HG03039 (cell line): ENCODE measurements around the gene ACP5.
"Not testable (repeated sequence)": the region's sequence is repeated elsewhere in the genome, so short reads cannot be mapped to it uniquely, and the experiment has no call there.

Source experiments
- ATAC-seq: cut with Tn5 transposase; IDR thresholded peaks from one replicate; pipeline ENCODE4 v1.9.1; 2021; ENCODE audit warnings: mild to moderate bottlenecking, moderate library complexity; ENCODE audit not compliant: unreplicated experiment

The ACP5 gene

DNA sequence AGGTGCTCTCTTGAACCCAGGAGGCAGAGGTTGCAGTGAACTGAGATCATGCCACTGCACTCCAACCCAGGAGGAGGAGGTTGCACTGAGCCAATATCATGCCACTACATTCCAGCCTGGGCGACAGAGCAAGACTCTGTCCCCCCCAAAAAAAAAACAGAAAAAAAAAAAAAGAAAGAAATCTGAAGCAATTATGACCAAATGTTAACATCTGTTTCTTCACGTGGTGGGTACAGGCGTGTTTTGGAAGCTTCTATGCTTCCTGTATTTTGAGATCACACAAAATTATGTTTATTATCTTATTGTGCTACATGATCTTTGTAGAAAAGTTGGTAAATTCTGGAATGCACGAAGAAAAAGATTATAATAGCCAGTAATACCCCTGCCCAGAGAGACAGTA, 2.7 kb upstream of the ACP5 start:
- ATAC-seq = no peak

DNA sequence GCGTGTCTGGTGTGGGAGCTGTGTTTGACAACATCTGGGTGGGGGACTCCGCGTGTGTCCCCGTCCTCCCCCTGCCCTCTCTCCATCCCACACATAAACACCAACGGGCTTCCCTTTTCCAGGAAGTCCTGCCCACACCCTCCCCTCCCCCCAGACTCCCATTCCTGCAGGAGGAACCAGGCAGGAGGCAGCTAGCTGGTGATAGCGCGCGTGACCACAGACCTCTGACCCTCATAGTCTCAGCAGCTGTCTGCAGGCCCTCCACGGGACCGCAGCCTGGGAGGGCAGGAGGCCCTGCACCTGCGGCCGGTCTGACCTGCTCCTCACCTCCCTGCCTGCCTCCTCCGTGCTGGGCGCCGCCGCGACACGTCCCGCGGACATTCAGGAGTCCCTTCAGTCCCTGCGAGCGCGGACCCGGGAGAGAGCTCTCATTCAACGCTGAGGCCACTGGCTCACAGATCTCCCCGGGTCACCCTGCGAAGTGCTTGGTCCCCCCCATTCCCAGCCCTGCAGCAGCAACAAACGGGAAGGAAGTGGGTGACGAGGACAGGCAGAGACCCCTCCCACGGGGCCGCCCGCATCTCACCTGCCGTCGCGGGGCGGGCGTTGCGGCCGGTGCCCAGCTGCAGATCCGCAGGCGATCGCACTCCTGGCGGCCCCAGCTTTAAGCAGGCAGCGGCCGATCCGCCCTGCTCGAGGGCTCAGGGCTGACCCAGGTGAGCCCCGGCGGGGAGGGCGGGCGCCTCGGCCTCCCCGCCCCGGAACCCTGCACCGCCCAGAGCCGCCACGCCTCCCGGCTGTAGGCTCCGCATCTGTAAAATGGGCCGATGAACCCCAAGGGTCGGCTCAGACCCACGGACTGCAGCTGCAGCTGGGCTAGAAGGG, 1.1 kb upstream of the ACP5 start:
- no peak for ATAC-seq

DNA sequence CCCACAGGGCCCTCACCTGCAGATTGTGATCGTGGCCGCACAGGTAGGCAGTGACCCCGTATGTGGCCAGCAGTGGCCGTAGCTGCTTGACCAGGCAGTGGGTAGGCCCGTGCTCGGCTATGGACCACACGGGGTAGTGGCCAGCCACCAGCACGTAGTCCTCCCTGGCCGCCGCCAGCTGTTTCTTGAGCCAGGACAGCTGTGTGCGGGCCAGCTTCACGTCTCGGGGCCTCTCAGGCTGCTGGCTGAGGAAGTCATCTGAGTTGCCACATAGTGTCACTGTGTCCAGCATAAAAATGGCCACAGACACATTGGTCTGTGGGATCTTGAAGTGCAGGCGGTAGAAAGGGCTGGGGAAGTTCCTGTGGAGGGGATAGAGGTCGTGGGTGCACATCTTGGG, 1.2 kb downstream of the ACP5 start:
- ATAC-seq = no peak

DNA sequence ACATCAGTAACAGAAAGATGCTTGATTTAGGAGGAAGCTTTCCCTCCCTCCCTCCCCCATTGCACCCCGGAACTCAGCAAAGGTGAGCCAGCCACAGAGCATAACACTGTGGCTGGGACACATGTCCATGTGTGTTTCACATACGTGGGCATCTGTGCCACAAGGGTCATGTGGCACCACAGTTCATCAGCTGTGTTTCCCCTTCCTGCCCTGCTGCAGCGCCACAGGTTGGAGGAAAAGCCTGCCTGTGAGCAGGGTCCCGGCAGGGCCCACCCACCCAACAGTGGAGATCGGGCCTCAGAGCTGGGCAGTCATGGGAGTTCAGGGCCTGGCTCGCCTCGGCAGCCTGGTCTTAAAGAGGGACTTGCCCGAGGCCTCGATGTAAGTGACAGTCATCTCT, 2.8 kb downstream of the ACP5 start:
- ATAC-seq = no peak

DNA sequence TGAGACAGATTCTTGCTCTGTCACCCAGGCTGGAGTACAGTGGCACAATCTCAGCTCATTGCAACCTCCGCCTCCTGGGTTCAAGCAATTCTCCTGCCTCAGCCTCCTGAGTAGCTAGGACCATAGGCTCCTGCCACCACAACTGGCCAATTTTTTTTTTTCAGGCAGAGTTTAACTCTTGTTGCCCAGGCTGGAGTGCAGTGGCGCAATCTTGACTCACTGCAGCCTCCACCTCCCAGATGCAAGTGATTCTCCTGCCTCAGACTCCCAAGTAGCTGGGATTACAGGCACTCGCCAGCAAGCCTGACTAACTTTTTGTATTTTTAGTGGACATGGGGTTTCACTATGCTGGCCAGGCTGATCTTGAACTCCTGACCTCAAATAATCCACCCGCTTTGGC, 3.7 kb downstream of the ACP5 start:
- not testable (repeated sequence) for ATAC-seq

DNA sequence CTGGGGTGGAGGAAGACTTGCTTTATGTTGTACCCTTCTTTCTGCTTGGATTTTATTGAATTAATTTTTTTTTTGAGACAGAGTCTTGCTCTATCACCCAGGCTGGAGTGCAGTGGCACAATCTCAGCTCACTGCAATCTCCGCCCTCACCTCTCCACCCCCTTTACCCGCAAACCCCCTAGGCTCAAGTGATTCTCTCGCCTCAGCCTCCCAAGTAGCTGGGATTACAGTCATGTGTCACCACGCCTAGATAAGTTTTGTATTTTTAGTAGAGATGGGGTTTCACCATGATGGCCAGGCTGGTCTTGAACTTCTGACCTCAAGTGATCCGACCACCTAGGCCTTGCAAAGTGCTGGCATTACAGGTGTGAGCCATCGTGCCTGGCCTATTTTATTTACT, 4.1 kb downstream of the ACP5 start:
- not testable (repeated sequence) for ATAC-seq

DNA sequence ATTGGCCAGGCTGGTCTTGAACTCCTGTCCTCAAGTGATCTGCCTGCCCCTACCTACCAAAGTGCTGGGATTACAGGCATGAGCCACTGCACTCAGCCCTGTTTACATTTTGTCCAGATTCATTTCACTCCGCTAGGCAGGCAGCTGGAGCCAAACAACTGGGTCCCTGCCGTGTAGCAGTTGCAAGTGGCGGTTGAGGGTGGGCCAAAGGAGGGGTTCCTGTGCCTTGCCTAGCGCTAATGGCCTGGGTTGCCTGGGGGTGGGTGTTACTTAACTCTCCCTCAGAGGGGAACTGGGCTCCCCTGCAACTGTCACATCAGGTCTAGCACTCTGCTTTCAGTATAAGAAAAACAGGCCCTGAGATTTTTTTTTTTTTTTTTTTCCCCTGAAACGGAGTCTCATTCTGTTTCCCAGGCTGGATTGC, 7.4 kb downstream of the ACP5 start:
- ATAC-seq = no peak

DNA sequence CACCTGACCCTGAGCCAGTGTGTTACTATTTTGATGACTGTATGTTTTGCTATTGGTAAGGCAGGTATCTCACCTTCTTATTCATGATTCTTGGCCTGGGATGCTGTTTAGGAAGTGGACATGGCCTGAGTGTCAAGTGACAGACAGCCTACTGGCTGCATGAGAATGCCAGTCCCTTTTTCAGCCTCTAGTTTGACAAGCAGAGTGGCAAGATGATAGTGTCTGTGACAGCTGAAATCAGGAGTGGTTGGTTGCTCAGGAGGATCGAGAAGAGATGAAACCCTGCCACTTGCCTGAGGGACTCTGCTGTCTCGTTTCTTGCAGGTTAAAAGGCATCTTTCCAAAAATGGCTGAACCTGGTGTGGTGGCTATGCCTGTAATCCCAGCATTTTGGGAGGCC, 11.3 kb downstream of the ACP5 start:
- no peak for ATAC-seq

DNA sequence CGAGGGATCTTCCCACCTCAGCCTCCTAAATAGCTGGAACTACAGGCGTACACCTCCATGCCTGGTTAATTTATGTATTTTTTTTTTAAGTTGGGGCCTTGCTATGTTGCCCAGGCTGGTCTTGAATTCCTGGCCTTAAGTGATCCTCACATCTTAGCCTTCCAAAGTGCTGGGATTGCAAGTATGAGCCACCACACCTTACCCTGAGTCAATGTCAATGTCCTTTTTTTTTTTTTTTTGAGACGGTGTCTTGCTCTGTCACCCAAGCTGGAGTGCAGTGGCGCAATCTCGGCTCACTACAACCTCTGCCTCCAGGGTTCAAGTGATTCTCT, 11.8 kb downstream of the ACP5 start:
- not testable (repeated sequence) for ATAC-seq

DNA sequence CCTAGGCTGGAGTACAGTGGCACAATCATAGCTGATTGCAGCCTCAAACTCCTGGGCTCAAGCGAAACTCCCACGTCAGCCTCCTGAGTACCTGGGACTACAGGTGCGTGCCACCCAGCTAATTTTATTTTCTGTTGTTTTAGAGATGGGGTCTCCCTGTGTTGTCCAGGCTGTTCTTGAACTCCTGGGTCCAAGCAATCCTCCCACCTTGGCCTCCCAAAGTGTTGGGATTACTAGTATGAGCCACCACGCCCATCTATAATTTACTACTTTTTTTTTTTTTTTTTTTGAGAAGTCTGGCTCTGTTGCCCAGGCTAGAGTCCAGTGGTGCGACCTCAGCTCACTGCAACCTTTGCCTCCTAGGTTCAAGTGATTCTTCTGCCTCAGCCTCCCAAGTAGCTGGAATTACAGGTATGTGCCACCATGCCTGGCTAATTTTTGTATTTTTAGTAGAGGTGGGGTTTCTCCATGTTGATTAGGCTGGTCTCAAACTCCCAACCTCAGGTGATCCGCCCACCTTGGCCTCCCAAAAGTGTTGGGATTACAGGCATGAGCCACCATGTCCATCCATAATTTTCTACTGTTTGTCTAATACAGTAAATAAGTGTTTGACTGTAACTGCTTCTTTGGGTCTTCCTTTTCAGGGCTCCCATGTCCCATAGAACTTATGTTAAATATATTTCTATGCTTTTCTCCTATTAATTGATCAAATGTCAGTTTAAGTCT, 13.2 kb downstream of the ACP5 start:
- not testable (repeated sequence) for ATAC-seq

DNA sequence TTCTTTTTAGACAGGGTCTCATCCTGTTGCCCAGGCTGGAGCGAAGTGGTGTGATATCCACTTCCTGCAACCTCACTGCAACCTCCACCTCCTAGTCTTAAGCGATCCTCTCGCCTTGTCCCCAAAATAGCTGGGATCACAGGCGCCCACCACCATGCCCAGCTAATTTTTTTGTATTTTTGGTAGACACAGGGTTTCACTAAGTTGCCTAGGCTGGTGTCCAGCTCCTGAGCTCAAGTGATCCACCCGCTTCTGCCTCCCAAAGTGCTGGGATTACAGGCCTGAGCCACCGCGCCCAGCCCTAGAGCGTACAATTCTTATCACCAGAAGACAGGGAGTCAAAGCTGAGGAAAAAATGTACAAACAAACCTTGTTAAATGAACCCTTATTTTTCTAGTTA, 13.9 kb downstream of the ACP5 start:
- no peak for ATAC-seq

DNA sequence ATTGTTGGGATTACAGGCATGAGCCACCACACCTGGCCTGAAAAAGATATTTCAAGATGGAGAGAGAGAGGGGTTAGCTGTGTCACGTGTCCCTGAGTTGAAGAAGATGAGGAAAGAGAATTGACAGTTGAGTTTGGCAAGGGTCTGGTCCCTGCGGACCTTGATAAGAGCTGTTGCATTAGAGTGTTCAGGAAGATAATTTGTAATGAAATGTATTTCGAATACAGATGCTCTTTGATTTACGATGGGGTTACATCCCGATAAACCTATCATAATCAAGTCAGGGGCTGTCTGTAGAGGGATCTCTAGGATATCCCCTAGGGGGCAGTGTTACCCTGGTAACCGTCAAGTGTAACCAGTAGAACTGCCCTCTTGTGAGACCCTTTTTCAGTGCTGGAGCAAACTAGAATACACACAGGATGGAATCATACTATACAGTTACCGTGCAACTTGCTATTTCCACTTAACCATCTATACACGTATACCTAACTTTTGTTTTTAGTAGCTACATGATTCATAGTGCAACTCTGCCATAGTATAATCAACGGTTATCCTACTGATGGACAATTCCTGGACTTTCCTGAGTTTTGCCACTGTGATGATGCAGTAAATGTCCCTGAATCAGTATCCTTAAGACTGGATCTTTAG, 16.9 kb downstream of the ACP5 start:
- no peak for ATAC-seq

DNA sequence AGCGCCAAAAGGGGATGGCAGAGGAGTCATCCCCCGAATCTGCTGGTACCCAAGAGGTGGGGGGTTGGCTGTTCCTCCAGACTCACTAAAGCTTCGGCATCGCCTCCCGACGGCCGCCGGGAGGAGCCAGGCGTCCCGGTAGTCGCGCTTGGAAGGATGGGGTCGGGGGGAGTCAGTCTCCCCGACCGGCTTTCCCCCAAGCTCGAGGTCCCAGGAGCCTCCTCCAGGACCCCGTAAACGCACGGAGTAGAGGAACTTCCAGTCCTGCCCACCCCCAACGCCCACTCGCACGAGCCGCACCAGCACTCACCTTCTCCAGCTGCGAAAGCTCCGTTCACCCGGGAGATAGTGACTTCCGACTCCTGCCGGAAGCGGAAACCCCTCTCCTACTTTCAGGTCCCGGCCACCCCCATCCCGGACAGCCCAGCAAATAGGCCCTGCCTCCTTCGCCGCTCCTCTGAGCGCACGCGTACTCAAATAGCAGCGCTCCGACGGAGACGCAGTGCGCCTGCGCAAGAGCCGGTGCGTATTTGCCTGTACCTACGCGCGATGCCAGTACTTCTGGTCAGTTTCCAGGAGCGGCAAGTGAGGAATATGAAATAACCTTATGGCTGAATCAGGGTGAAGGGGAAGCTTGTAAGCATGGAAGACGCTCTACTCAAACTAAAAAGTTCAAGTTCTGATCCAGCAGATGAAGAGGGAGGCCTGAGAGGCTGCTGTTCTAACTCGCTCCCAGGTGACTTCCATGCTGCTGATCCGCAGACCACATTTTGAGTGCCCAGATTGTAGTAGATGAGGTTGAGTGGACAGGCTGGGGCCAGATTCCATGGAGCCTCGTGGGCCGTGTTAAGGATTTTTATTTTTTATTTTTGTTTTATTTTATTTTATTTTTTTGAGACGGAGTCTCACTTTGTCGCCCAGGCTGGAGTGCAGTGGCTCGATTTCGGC, 18.3 kb downstream of the ACP5 start, which contains the start of gene ELOF1:
Gene ELOF1 (minus strand): TSS at position 350 of the 948 bp plus-strand sequence. CDS start 4,883 bp downstream, outside the sequence.
- ATAC-seq = peak; percentile 65

DNA sequence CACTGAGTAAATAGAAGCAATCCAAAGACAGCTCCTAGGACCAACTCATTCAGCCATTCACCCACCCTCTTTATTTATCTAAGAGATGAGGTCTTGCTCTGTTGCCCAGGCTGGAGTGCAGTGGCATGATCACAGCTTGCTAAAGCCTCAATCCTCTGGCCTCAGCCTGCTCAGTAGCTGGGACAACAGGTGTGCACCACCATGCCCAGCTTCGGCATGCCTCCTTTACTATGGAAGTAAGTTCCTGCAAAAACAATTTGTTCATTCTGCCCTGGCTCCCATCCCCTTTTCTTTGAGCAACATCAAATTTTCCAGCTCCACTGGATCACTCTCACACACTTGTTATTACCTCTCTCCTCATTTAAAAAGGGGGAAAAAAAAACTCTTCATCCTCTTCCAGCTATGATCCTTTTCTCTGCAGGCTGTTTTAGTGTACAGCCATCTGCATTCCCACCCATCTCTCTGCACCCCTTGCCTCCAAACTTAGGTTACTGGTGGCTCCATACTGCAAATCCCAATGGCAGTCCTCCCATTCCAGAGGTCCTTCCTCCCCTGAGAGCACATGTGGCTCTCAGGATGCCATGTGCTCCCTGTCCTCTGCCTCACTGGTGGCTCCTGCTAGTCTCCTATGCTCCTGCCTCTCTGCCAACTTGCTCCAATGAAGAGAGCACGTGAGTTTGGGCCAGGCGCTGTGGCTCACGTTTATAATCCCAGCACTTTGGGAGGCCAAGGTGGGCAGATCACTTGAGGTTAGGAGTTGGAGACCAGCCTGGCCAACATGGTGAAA, 20.6 kb downstream of the ACP5 start:
- no peak for ATAC-seq

DNA sequence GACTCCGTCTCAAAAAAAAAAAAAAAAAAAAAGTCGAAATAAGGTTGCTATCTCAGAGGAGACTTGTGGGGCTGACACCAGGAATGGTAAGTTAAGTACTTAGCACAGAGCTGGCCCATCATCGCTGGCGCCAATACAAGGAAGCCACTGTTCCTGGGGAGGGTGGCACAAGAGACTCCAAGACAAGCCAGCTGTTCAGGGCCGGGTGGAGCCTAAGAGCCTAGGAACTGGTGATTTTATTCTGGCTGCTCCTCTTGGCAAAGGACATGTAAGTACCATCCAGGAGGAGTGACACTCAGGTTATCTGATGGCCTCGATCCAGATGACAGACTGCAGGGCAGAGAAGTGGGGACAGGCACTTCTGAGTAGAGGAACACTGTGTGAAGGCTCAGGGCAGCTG, 22.2 kb downstream of the ACP5 start:
- ATAC-seq = no peak

DNA sequence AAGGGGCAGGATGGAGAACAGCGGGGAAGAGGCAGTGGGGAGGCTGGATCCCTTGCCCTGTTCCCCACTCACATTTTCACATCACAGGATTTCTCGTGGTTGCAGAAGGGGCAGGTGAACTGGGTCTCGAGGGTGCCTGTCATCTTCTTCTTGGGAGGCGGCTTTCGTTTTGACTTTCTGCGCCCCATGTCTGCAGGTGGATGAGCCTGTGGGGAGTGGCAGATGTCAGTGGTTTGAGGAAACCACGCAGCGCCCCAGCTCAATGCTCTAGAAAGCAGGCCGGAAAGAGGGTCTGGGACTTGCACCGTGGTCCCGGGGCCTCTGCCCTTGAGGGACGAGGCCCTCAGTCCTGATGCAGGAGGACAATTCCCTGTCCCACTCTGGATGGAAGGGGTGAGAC, 23.3 kb downstream of the ACP5 start:
- no peak for ATAC-seq

DNA sequence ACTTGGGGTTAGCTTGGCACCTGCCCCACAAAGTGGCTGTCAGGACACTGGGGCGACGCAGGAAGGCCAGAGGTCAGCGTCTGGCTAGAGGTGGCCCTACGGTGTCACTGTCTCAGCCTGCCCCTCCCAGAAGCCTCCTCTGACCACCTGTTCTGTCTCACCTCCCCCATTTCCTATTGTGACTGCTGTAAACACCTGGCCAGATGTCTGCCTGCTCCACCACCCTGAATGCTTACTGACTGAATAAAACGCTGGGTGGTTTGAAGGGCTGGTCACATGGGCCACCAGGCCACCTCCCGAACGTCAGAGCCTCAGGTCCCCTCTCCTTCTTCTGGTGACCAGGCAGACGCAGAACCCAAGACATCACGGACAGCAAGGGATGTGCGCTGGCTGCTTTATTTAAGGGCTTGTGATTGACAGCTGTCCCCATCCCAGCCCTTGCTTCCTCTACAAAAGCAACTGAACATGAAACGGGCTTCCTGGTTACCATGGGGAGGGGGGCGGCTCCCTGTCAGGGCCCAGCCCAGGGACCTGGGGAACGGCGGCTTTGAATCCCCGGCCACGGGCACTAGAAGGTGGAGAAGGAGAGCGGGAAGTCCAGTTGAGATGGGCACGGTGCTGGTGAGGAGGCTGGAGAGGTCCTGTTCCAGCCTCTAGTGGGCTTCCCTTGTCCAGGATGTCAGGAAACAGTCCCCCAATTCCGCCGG, 24.6 kb downstream of the ACP5 start:
- ATAC-seq = no peak

DNA sequence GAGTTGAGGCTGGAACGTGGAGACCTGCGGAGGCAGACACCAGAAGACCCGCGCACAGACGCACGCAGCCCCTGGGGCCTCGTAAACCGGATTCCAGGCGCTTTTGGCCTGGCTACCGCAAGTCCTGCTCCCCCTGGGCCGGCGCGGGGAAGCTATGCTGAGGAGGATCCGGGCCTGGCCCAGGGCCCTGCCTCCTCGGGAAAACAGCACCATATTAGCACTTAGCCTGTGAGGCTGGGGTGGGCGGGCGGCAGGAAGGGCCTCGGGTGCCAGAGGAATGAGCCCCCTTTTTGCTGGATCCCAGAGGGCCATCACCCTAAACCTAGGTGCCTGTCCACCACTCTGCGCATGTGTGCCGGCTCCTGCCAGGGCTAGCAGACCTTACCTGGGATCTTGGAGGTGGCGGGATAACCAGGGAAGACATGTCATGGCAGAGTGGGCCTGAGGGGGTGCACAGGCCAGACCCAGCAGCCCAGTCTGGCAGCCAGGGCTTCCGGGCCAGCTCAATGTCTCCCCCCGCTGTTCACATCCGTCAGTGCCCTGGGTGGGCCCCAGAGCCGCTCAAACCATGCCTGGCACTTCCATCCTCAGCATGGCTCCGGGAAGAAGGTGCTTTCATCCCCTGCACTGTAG, 25.7 kb downstream of the ACP5 start:
- no peak for ATAC-seq

DNA sequence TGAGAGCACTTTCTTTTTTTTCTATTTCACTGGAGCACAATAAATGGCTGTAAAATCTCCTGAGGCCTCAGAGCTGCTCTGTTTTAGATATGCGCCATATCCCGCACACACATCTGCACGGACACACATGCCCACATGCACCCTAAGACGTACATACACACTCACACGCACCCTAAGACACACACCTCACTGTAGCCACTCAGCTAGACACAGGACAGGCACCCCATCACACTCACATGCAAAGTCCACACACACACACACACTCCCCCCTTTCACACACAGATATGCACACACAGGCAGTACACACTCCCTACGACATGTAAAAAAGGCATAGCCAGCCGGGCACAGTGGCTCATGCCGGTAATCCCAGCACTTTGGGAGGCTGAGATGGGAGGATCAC, 27.2 kb downstream of the ACP5 start:
- no peak for ATAC-seq
